HG02870 (cell line): ENCODE results near the gene MEIS1.

Experiments used
- ATAC-seq: cut with Tn5 transposase; IDR thresholded peaks from one replicate; pipeline ENCODE4 v1.9.1; 2021; ENCODE audit warnings: mild to moderate bottlenecking, moderate library complexity; ENCODE audit not compliant: unreplicated experiment

The MEIS1 gene

DNA sequence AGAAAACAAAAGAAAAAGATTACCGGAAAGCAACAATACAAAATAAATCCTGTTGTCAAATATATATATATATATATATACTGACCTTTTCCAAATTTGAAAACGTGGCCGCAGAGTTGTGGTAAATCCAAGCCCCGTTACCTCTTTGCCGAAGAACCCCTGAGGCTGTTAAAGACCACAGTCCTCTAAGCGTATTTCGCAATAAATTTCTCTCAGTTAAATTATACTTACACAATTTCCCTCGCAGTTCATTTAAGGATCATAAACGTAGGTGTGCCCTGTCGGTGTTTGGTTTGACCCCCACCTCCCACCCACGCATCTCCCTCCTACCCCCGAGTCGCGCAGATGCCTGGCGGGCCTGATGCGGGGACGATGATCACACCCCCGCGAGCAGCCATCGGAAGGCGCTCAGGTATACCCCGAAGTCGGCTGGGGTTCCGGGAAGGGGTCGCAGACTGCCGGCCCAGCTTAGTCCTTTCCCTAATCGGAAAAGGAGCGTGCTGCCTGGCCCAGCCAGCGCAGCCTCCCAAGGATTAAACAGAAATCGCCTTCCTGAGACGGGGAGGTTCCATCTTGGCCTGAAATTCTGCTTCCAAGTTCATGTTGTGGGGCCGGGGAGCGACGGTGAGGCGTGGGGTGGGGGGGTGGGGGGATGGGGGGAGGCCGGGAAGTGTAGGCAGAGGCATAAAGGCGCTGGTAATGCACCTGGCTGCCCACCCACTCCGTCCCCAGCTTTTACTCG, 2.9 kb upstream of the MEIS1 start:
- ATAC-seq, result no peak

DNA sequence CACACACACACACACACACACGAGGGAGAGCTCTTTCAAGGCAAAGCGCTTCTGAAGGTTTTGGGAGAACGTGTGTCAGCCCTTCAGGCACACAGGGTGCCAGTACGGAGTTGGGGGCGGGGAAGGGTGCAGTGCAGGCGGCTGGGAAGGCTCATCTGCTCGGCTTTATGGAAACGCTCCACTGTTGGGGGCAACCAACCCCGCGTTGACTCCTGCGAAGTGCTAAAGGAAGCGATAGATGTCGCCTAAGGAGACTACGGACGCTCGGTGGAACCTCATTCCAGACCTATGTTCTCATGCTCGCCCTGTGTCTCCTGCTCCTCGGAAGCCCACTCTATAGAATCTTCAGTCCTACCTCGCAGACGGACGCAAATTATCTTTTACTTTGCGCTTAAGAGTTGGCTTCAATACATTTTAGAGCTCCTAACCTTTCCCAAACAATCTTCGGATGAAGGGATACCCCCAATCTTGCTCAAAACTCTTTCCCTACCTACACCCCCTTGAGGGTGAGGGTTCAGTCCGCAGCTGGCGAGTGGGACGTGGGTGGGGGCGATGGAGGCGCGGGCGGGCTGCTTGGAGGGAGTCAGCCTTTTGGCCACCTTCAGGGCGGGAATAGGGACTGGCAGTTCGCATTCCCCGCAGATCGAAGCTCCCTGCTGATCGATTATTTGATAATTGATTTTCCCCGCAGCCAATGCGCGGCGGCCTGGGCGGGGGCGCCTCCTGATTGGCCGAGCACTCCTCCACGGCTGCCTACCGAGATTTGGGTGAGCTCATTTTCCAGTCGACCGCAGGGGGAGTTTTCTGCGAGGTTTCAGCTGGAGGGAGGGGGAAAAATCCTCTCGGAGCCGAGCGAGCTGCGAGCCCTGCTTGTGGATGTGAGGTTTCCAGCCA, 1.9 kb upstream of the MEIS1 start:
- ATAC-seq, result no peak

DNA sequence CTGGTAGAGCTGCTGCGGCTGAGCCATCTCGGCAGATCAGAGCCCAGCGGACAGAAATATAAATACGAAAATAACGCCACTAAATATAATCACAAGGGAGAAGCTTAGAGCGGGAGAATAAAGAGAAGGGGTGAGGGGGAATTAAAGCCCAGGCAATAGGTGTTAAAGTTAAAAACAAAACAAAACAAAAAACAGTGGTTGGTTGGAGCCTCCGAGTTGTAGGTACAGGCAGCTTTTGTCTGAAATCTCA, 1.3 kb upstream of the MEIS1 start:
- ATAC-seq, result no peak

DNA sequence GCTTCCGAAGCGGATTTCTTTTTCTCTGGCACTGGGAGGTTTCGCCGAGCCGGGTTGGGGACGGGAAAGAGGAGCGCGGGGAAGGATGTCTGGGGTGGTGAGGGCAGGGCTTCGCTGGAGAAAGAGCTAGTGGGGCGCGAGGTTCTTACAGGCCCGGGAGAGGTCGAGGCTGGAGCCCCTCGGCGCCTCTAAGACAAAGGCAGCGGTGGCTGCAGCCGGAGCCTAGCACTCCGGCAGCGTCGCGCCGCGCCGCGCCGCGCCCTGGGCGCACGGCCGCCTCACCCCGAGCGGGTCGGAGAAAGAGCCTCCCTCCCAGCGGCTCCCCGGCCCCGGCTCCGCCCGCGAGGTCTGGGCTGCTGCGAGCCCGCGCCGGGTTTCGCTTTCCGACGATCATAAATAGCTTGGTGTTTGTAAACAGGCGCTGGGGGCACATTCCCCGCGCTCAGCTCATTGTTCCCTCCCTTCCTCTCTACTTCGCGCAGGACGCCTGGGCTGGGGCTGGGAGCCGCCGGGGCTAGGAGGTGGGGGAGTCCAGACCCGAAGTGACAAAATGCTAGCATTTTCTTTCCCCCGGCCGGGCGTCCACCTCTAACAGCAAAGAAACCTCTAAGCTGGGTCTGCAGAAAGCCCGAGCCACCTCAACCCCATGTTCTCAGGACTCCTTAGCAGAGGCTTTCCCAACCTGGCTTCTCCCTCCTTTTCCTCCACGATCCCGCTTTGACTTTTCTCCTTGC, 813 bp upstream of the MEIS1 start:
- ATAC-seq, result no peak

DNA sequence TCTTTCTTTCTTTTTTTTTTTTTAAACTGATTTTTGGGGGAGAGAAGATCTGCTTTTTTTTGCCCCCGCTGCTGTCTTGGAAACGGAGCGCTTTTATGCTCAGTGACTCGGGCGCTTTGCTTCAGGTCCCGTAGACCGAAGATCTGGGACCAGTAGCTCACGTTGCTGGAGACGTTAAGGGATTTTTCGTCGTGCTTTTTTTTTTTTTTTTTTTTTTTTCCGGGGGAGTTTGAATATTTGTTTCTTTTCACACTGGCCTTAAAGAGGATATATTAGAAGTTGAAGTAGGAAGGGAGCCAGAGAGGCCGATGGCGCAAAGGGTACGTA, 587 bp downstream of the MEIS1 start:
- no peak for ATAC-seq

DNA sequence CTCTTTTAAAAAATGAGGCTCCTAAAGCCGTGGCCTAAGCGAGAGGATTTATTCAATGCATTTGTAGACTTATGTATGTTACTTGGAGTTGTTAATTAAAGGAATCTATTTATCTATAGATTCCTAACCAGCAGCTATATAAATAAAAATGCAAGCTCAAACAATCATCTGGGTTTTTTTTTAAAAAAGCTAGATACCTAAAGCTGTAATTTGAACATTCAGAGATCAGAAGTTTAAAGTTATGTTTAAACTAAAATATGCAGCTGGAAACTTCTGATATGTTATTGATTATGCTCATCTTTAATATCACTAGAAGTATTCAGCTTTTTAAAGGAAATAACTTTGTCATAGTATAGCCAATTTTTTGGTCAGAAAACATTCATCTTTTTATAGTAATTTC, 1.0 kb downstream of the MEIS1 start:
- no peak for ATAC-seq

DNA sequence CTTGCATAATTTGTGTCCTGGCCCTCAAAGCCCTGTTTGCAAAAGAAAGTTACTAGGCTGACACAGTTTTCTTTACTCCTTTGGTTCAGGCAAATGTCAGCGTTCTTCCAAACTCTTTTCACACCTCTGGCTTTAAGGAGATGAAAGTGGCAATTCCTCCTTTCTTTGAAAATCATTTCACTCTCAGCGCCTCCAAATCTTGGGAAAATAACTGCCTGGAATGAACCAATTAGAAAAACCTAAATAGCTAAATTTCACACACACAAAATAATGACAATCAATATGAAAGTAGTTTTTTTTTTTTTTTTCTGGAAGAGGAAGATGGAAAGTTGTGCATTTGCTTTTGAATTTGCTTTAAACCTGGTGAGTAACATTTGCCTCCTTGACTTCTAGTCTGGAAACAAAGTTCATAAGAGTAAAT, 1.7 kb downstream of the MEIS1 start:
- no peak for ATAC-seq

DNA sequence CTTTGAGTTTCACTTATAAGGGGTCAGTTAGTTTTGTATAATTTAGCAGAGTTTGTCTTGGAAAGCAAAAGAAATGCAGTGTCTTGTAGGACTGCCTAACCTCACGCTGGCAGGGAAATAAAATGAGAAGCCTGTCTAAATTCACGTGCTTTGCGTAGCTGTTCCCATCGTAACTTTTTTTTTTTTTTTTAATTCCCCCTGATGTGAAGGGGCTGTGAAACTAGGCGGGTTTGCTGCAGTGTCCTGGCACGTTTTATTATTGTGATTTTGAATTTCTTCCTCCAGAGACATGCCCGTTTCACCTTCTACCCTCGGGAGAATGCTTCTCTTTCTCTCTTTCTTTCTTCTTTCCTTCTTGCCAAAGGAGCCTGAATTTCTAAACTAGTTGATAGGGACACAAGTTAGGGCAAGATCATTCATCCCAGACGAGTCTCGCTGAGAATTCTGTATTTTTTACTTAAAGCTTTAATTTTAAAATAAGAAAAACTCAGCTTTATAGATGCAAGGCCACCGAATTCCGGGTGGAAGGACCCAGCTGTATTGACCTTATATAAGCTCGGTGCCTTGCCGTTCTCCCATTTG, 2.3 kb downstream of the MEIS1 start:
- ATAC-seq, result no peak

DNA sequence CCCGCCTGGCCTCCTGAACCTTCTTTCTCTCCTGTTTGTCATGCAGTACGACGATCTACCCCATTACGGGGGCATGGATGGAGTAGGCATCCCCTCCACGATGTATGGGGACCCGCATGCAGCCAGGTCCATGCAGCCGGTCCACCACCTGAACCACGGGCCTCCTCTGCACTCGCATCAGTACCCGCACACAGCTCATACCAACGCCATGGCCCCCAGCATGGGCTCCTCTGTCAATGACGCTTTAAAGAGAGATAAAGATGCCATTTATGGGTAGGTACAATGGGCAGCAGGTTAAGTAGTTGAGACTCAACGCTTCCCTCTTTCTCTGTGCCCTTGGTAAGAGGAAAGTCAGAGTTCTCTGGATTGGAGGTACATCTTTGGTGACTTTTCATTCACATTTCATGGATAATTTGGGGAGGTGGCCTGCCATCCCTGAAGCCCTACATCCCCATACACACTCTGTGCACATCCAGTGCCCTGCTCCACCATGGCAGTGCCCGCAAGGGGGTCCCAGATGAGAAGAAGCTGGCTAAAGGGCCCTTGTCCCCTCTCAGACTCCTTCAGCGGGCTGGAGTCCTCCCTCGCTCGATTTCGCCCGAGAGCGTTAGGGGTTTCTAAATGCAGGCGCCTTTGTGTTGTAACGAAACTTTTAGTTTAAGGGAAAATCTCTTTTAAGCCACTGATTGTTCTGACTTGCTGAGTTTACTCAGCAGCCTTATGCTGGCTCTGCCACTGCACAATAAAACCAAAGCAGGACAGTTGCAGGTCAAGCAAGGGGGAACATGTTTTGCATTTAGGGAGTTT, 3.0 kb downstream of the MEIS1 start:
- ATAC-seq, result no peak

DNA sequence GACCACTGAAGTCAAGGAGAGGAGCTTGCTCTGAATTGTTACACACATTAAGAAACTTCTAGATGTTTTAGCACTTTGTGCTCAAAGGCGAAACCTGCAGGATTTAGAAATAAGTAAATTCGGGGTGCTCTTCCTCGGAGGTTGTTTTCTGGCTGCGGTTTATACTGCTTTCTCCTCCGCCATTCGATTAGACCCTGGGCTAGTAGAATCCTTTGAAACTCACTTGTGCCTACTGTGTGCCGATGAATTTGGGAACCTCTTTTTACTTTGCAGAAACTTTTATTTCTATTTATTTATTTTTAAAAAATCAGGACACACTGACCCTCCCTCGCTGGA, 3.5 kb downstream of the MEIS1 start:
- ATAC-seq, result no peak

DNA sequence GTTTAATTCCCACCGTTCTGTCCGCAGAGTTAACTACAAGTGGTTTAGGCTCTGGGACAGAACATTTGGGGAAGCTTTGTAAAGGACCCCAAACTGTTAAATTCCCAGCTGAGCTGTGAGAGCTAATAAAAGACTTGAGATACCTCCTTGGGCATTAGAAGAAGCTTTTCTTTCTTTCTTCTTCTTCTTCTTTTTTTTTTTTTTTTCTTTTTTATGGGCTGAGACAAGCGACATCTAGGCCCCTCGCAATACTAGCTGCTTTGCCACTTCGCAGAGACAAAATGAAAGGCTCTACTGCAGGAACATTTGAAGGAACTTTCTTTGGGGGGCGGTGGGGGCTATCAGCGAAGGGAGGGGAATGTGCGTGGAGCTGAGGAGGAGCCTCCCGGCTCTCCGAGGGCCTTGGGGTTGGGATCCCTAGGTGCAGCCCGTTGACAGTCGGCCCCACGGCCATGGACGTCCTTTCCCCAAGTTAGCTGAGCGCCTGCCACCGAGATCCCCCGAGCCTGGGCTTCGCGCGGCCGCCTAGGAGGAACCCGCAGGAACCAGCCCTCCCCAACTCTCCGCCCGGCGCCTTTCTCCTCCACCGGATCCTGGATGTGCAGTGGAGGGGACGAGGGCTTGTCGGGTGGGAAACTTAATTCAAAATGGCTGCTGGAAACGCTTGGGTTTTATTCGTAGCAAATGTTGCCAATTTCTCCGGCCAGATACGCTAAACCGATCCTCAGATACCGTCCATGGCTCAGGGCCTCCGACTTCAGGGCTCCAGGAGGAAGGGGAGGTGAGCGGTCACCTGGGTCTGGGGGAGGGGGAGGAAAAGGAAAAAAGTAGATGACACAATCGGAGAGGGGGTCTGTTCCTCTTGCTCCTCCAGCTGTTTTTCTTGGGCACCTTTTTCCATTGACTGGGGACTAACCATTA, 4.2 kb downstream of the MEIS1 start:
- no peak for ATAC-seq

DNA sequence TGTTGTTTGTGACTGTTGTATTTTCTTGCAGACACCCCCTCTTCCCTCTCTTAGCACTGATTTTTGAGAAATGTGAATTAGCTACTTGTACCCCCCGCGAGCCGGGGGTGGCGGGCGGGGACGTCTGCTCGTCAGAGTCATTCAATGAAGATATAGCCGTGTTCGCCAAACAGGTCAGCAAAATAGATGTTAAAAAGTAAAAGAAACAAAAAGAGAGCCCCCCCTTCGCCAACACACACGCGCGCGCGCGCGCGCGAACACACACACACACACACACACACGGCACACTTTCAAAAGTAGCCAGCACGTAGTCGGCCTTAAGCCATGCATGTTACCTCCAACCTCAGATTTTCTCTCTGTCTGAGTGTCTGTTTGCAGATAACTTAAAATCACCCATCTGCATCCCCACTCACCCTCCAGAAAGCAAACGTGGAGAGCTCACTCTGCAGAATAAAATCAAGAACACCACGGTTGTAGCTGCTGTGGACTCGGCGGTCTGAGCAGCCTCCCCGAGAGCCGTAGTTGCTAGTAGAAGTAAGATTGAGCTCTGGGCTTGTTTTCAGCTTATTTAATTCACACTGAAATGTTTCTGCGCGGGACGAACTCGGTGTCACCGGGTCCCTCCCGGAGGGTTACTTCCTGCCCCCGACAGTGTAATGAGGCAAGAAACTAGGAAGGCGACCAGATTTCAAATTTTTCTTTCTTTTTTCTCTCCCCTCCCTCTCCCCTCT, 5.1 kb downstream of the MEIS1 start:
- ATAC-seq, result no peak

DNA sequence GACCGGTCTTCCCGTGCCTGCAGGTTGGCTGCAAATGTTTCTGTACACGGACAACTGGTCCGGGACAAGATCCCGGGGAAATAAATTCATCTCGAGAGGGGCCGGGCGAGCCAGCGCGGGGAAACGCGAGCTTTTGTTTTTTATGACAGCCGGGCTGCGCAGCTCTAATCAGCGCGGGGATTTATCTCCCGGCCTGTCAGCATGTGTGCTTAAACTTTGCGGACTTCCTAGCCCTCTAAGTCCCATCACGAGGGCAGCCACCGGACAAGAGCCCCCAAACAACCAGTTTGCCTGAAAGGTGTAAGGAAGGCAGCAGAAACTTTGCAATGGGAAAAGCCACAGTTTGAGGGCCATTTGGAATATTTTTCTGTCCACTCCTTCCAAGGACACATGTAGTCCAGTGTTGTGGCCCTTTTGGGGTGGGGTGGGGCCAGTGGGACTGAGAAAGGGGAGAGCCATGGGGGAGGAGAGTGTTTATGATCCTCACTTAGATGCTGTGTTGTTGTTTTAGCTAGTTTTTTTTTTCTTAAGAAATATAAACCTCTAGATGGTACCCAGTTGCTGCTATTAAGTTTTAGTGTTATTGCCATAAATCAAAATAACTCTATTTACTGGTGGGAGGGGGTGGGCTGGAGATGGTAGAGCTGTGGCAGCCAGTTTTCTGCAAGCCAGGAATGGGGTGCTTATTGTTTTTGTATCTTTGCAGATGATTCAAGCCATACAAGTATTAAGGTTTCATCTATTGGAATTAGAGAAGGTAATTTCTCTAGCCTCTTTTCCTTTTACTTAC, 6.0 kb downstream of the MEIS1 start:
- no peak for ATAC-seq

DNA sequence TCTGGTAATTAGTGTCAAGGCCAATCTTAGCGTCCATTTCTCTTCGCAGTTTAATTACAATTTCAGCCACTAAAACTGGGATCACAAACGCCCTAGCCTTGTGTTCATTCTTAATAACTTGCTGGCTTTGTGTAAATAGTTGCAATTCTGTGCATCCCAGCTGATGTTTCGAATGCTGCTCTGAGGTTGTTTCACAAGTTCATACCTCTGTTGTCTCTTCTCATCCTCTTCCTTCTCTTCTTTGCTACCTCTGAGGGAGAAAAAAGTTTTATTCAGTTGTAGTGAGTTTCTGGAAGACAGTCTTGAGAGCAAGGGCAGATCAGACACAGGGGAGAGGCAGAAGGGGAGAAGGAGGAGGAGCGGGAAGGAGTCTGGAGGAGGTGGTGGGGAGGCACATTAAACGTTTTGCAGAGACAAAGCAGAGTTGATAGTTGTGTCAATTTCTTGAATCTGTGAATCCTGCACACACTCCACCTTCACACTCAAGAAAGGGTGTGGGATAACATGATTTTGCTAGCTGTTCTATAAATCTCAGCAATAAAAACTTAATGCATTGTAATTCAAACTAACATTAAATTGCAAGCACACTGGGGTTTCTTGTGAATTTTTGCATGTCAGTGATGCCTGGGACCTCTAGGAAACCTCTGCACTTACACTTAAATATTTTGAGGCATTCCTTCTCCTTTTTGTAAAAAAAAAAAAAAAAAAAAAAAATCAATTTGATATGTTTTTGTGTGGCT, 6.8 kb downstream of the MEIS1 start:
- ATAC-seq, result no peak

DNA sequence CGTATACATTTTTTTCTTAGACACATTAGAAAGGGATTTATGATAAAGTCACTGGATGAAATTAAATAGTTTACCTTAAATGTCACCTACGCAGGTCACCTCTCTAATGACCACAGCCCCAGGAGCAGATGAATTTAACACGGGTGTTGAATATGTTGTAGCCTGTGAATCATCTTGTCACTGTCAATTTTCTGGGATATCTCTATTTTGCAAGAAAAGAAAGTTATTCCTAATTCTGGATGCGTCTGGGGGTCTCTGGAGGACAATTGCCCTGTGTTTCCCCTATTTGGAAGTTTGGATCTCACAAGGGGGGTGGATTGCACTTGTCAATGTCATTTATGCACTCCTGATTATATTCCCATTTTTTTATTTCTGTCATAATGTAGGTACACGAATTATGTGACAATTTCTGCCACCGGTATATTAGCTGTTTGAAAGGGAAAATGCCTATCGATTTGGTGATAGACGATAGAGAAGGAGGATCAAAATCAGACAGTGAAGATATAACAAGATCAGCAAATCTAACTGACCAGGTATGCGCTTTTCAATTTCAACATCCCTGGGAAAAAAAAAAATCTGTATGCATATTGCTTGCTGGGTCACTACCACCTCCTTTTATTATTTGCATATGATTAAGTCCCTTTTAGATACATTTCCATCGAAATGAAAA, 7.7 kb downstream of the MEIS1 start:
- no peak for ATAC-seq

DNA sequence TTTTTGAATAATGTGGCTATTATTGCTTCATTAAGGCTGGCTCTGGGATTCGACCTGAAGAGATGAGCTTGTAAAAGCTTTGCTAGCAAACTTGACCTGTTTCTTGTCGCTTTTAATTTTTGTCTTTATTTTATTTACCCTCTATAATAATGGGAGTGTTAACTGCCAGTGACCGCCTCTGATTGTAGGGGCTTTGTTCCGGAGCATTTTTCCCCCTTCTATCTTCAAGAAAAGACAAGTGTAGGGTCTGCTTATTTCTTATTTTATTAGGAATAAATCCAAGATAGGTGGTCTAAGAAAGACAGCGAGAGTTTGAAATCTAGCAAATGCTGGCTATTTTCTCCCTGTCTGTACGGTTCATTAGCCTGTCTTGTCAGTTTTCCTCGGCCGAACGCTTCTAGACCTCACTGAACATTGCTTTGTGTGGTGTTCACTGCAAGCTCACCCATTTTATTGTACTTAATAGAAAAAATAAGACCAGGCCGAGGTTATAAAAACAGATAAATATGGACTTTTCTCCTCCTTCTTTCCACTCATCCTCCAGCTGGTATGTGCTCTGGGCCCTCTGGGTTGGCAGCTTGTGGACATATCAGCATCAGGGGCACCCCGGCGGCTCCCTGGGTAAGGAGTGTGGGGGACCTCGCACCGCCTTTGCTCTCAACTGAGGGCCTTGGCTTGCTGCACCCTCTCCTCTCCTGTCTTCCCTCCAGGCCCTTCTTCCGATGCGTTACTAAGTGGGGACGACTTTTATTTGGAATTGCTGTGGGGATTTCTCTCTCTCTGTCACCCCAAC, 8.5 kb downstream of the MEIS1 start:
- no peak for ATAC-seq
